Suprapubic skin (tissue), 4 donors: ENCODE data around the gene DMAC2L.

Experiments used
- CTCF ChIP-seq, 2 donors: fragments of 200-600 bp in 1 of 2; fragments of 450-650 bp in 1 of 2; sonication (generic) in 1 of 2; IDR thresholded peaks; one replicate each; pipeline ENCODE4 v1.5.1; 2016 to 2019; ENCODE audit warnings: antibody characterized with exemption in 2 of 2, mild to moderate bottlenecking in 1 of 2, moderate library complexity in 1 of 2
- EP300 ChIP-seq: sonication (generic); formaldehyde crosslinking; IDR thresholded peaks from one replicate; pipeline ENCODE4 v1.6.1; 2017; ENCODE audit warnings: antibody characterized with exemption
- POLR2A ChIP-seq, 2 donors: fragments of 450-650 bp; IDR thresholded peaks; one replicate each; pipeline ENCODE4 v1.6.1; 2017; ENCODE audit warnings: antibody characterized with exemption in 2 of 2, mild to moderate bottlenecking in 2 of 2, moderate library complexity in 2 of 2
- POLR2AphosphoS5 ChIP-seq, 3 donors: sonication (generic); formaldehyde crosslinking; IDR thresholded peaks; one replicate each; pipeline ENCODE4 v1.6.1; 2017; ENCODE audit warnings: antibody characterized with exemption in 3 of 3

- TF ChIP-seq POLR2A (IDR thresholded peaks at IDR 0.05), result no peak
- TF ChIP-seq CTCF (IDR thresholded peaks at IDR 0.05), result no peak
- no peak for TF ChIP-seq POLR2AphosphoS5 (IDR thresholded peaks at IDR 0.05)
- TF ChIP-seq EP300, result no peak
Measured at GRCh38 chr14:50285861-50286260, 26.3 kb upstream of the DMAC2L start.
